Neutrophil (primary cell): Measurements from ENCODE around the gene CA10.

Experiments used
- H3K27ac ChIP-seq: fragments of 200-600 bp; sonication (generic); 2 replicates; pipeline ENCODE4 v1.5.1; 2016; ENCODE audit warnings: mild to moderate bottlenecking, moderate library complexity
- H3K27me3 ChIP-seq: fragments of 200-600 bp; sonication (generic); 2 replicates; pipeline ENCODE4 v1.6.0; 2016; ENCODE audit warnings: mild to moderate bottlenecking
- H3K36me3 ChIP-seq: fragments of 200-600 bp; sonication (generic); 2 replicates; pipeline ENCODE4 v1.5.1; 2017
- H3K4me1 ChIP-seq, 2 experiments: fragments of 200-600 bp in 1 of 2; sonication (generic) in 1 of 2; 1 replicate in 1 of 2; 2 replicates in 1 of 2; pipeline versions ENCODE4 v1.5.1 to v1.6.1; 2013 to 2016; ENCODE audit warnings: low read depth in 1 of 2, low read length in 1 of 2, mild to moderate bottlenecking in 1 of 2, moderate library complexity in 1 of 2; ENCODE audit not compliant: control insufficient read depth in 1 of 2, insufficient read depth in 1 of 2
- H3K4me3 ChIP-seq, 2 experiments: fragments of 200-600 bp in 1 of 2; sonication (generic) in 1 of 2; 1 replicate in 1 of 2; 2 replicates in 1 of 2; pipeline ENCODE4 v1.5.1; 2013 to 2016; ENCODE audit warnings: low read depth in 1 of 2, low read length in 1 of 2, mild to moderate bottlenecking in 1 of 2, moderate library complexity in 1 of 2
- H3K9me3 ChIP-seq: fragments of 200-600 bp; sonication (generic); 2 replicates; pipeline ENCODE4 v1.5.1; 2016
- CTCF ChIP-seq: fragments of 200-600 bp; sonication (generic); IDR thresholded peaks from 2 replicates; pipeline ENCODE4 v1.5.1; 2016; ENCODE audit warnings: antibody characterized with exemption

Gene CA10

GRCh38 chr17:51815097-51815496, 343.4 kb downstream of the CA10 start:
- Histone ChIP-seq H3K4me3 (no peak overlapping the region), H3K9me3 (no peaks in the 10 kb centered on the region)

DNA sequence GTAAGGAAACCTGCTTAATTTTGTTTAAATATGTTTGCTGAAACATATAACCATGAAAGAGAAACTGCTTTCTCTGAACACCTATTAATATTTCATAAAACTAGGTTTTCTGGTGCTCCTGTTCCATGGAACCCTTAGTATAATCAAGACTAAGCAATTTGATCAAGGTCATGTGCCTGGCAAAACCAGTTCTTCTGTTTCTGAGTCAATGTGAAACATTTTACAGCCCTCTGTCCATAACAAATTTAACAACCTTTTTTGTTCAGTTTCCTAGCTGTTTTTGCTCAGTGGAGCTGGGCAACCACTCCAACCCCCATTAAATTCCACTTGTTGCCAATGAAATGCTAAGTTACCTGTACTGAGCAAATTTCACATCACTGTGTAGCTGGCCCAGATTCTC, 344.0 kb downstream of the CA10 start:
- Histone ChIP-seq H3K27me3 (no peaks in the 10 kb centered on the region), H3K4me3 (no peak overlapping the region), H3K27ac (no peak overlapping the region), H3K4me1 (no peaks in the 10 kb centered on the region), H3K9me3 (no peaks in the 10 kb centered on the region), H3K36me3 (no peaks in the 10 kb centered on the region)
- TF ChIP-seq CTCF = no peak

More at GRCh38 chr17:51815097-51815496, 343.4 kb downstream of the CA10 start:
- Histone ChIP-seq H3K4me1 (no peaks in the 10 kb centered on the region), H3K27ac (no peak overlapping the region), H3K27me3 (no peaks in the 10 kb centered on the region), H3K36me3 (no peaks in the 10 kb centered on the region)
- TF ChIP-seq CTCF = no peak

DNA sequence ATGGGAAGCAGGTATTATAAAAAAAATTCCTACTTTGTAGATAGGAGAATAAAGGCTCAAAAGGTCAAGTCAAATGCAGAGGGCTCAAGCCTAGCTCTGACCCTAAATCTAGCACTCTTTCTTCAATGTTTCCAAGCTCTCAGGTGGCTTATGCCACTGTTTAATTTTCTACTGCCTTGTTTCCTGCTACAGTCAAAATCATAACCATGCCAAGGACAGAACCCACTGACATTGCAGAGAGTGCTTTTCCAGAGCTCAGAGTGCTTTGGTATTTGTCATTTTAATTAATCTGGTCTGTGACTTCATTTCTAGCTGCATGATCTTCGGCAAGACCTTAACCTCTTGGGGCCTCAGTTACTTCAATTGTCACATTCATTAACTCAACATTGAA, 344.7 kb downstream of the CA10 start:
- no peaks in the 10 kb centered on the region for H3K9me3 ChIP-seq
- H3K4me1 ChIP-seq = no peaks in the 10 kb centered on the region
- no peaks in the 10 kb centered on the region for H3K36me3 ChIP-seq
- no peaks in the 10 kb centered on the region for H3K27me3 ChIP-seq
- no peak for TF ChIP-seq CTCF
- no peak overlapping the region for H3K4me3 ChIP-seq
- H3K27ac ChIP-seq = no peak overlapping the region

DNA sequence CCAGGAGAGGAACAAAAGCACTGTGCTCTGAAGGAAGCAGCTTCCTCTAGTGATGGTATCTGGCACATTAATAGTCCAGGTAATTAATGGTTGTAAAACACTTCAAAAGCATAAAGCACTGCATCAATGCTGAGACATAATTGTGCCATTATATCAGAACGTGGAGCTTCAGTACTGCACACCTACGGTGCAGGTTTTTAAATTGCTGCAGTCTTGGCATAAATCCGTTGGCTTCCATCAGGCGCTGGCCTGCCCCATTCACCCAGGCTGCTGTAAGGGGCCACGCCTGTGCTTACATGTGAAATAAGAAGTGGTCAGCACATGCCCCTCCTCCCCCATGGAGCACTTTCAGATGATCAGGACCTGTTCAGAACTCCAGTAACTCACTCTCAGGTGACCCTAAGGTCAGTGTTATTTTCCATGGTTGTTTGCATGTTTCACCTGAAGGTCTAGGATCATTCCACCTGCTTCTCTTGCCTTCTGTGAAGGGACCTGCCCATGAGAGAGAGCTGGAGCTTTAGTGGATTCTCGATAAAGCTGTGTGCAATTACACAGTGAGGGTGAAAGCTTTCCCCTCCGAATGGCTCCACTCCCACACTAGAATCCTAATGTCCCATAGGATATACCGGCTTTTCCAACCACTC, 345.3 kb downstream of the CA10 start:
- Histone ChIP-seq H3K27me3 (no peaks in the 10 kb centered on the region), H3K27ac (no peak overlapping the region), H3K9me3 (no peaks in the 10 kb centered on the region), H3K36me3 (no peaks in the 10 kb centered on the region), H3K4me3 (no peak overlapping the region), H3K4me1 (no peaks in the 10 kb centered on the region)
- no peak for TF ChIP-seq CTCF

- H3K4me3 ChIP-seq = no peak overlapping the region
- H3K4me1 ChIP-seq = no peaks in the 10 kb centered on the region
- H3K9me3 ChIP-seq = no peaks in the 10 kb centered on the region
Measured at GRCh38 chr17:51807460-51807859, 351.1 kb downstream of the CA10 start.

More at GRCh38 chr17:51807460-51807859, 351.1 kb downstream of the CA10 start:
- TF ChIP-seq CTCF = no peak
- no peaks in the 10 kb centered on the region for H3K36me3 ChIP-seq
- no peak overlapping the region for H3K27ac ChIP-seq
- H3K27me3 ChIP-seq = no peaks in the 10 kb centered on the region
